GM12878 (cell line): ENCODE results near the gene CROCC.
"Not testable (repeated sequence)": the region's sequence is repeated elsewhere in the genome, so short reads cannot be mapped to it uniquely, and the experiment has no call there.

Experiments
- CTCF ChIP-seq, 3 experiments: IDR thresholded peaks in 2 of 3; conservative IDR thresholded peaks in 1 of 3; 2 replicates each; pipeline ENCODE4 v1.5.1; 2011; ENCODE audit warnings: low read depth in 3 of 3, low read length in 3 of 3, mild to moderate bottlenecking in 3 of 3, control low read depth in 2 of 3, moderate library complexity in 2 of 3, inconsistent platforms in 1 of 3, mixed read lengths in 1 of 3; ENCODE audit not compliant: control insufficient read depth in 2 of 3, insufficient read depth in 1 of 3; ENCODE audit errors: extremely low read depth in 1 of 3
- E2F4 ChIP-seq: IDR thresholded peaks from 2 replicates; pipeline ENCODE4 v1.6.1; 2012; ENCODE audit warnings: low read depth, low read length, improper control_type of control experiment
- EZH2 ChIP-seq: IDR thresholded peaks from 2 replicates; pipeline ENCODE4 v1.6.1; 2012; ENCODE audit warnings: low read depth, mild to moderate bottlenecking, control low read depth, inconsistent platforms, low read length, borderline replicate concordance; ENCODE audit not compliant: control insufficient read depth
- POLR2A ChIP-seq: IDR thresholded peaks from 2 replicates; pipeline ENCODE4 v1.6.1; 2011; ENCODE audit warnings: low read depth, mild to moderate bottlenecking, low read length
- POLR2AphosphoS5 ChIP-seq: IDR thresholded peaks from 2 replicates; pipeline ENCODE4 v1.6.1; 2011; ENCODE audit warnings: mild to moderate bottlenecking, low read length, inconsistent platforms
- RAD21 ChIP-seq: IDR thresholded peaks from 2 replicates; pipeline ENCODE4 v1.6.1; 2011; ENCODE audit warnings: mild to moderate bottlenecking, low read depth, low read length, moderate library complexity; ENCODE audit not compliant: insufficient read depth
- SUZ12 ChIP-seq: fragments of 200-600 bp; sonication (generic); IDR thresholded peaks from one replicate; pipeline ENCODE4 v1.6.1; 2018; ENCODE audit warnings: antibody characterized with exemption, mild to moderate bottlenecking; ENCODE audit not compliant: unreplicated experiment
- ZNF24 ChIP-seq: fragments of 450-650 bp; IDR thresholded peaks from 2 replicates; pipeline ENCODE4 v1.6.1; 2017; ENCODE audit warnings: antibody characterized with exemption, mild to moderate bottlenecking
- ZNF274 ChIP-seq: IDR thresholded peaks from one replicate; pipeline ENCODE4 v1.8.0; 2011; ENCODE audit not compliant: insufficient read length, insufficient read depth

DNA sequence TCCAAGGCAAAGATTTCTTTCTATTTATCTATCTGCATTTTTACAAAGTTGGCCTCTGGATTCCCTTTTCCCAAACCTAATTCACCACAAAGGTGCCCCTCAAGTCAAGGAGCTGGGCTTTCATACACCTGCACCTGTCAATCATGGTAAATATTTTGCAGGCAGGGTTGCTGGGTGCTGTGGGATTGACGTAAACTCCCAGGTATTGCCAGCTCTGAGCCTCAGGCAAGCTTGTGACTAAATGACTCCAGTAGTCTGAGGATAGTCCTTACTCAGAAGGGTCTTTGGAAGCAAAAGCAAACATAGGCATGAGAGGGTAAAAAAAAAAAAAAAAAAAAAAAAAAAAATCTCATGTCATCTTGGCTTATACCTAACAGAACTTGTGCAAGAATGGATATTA, 40.0 kb upstream of the CROCC start:
- not testable (repeated sequence) for TF ChIP-seq POLR2A; E2F4; RAD21; POLR2AphosphoS5; EZH2; CTCF (IDR thresholded peaks at IDR 0.05 in 2 of 3, conservative IDR thresholded peaks at IDR 0.05 in 1 of 3; ENCODE audit: control insufficient read depth in 2 of 3, extremely low read depth in 1 of 3, insufficient read depth in 1 of 3, low read depth in 3 of 3, low read length in 3 of 3); ZNF24; SUZ12; ZNF274
